Adipose tissue (tissue), 3 donors: ENCODE data around the gene KRT80. TPM values are rescaled to one million over a fixed set of nuclear protein-coding genes. Genes with fewer than 3 reads are reported as not detected.

ENCODE experiments used
- H3K27ac ChIP-seq: one replicate; pipeline ENCODE4 v1.5.1; 2013; ENCODE audit warnings: low read depth, low read length
- WGBS, 3 donors: extraction: QIAGEN DNeasy Blood & Tissue Kit; methylation state at CpG; one replicate each; pipeline ENCODE4 v1.1.7; 2013; 5-methylcytosine and 5-hydroxymethylcytosine counted together
- polyA plus RNA-seq, 3 donors: library from polyadenylated mRNA; stranded (reverse); fragments of 200-250 nt; gene quantifications; one replicate each; pipeline ENCODE4 v1.2.3, GENCODE V29; 2013
- donor health status: healthy with polysubstance abuse.
- donor health status: Bipolar disorder and iron deficiency.
- donor health status: healthy.

The KRT80 gene
- polyA plus RNA-seq, 3 donors = 0.19 to 5.4 (median 0.22) TPM

DNA sequence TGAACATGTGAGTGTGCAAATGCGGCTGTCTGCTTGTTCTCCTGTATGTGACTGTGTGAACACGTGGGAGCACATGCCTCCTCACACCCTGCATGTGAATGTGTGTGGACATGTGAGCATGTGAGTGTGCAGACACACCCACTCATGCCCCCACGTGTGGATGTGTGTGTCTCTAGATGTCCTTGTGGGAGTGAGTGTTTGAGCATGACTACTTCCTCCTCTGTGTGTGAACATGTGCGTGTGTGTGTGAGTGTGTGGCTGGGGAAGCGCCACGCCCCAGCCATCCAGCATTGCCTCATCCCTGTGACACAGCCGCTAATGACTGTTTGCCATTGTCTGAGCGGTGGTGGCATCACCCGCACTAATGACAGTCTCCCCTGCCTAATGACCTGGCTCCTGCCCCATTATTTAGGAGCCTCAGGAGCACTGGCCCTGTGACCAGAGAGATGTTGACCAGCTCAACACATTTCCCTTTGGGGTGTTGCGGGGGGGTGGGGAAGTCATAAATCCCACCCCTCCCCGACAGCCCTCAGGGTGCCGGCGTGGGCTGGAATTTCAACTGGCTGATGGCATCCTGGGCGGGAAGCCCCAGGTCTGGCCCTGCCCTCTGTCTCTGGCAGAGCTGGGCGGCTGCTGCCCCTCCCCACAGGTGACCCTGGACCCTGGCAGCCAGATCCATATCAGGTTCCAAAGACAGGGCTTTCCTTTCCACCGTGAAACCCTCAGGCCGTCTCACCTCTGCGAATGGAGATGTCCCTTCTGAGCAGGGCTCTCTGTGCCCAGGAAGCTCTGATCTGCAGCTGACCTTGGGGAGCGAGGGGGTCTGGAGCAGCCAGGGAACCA is 11.5 kb upstream of the KRT80 start:
- 25 to 45% (median 32%) methylated on average over 18 to 19 of the region's 19 CpGs for WGBS, 3 donors
- H3K27ac ChIP-seq = no peak overlapping the region

- no peak overlapping the region for H3K27ac ChIP-seq
- 20 to 63% (median 28%) methylated on average over 18 of the region's 18 CpGs for WGBS, 3 donors
Measured at GRCh38 chr12:52202361-52203078, 10.7 kb upstream of the KRT80 start.

- H3K27ac ChIP-seq = no peak overlapping the region
- WGBS, 3 donors = 59 to 63% (median 60%) methylated on average over 3 of the region's 3 CpGs
Measured at GRCh38 chr12:52201451-52201839, 9.6 kb upstream of the KRT80 start.

- no peak overlapping the region for H3K27ac ChIP-seq
- 87 to 88% (median 88%) methylated on average over 14 to 15 of the region's 15 CpGs for WGBS, 3 donors
Measured at GRCh38 chr12:52200781-52201450, 9.1 kb upstream of the KRT80 start.

GRCh38 chr12:52200086-52200780 is 8.4 kb upstream of the KRT80 start:
- no peak overlapping the region for H3K27ac ChIP-seq
- WGBS, 3 donors = 92 to 97% (median 93%) methylated on average over 13 of the region's 13 CpGs

DNA sequence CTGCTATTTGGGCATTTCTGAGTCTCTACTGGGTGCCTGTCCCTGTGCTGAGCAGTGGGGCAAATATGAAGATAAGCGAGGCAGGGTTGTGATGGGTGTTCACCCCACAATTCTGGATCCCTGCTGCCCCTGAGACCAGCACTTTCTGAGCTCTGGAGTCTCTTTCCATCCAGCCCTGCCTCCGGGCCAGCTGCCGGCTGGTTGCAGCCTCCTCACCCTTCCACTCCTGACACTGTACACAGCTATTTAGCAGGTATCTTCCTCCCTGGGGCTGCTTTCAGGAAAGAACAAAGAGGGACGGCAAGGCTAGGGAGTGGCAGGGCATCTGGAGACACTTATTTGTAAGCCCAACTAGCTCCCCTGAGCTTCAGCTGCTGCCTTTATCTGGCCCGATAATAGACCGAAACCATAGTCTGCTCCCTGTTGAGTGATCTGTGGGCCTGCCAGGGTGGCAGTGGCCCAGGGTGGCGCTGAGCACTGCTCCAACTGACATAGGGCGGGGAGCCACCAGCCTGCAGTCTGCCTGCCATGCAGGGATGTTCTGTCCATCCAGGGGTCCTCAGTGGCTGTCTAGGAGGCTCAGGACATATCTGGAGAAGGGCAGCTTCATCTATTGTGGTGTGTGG is 7.6 kb upstream of the KRT80 start:
- WGBS, 3 donors = 80 to 93% (median 84%) methylated on average over 8 of the region's 8 CpGs
- no peak overlapping the region for H3K27ac ChIP-seq

- 49 to 88% (median 49%) methylated on average over 4 to 5 of the region's 5 CpGs for WGBS, 3 donors
- no peak overlapping the region for H3K27ac ChIP-seq
Measured at GRCh38 chr12:52198454-52199215, 6.8 kb upstream of the KRT80 start.

- no peak overlapping the region for H3K27ac ChIP-seq
Measured at GRCh38 chr12:52197371-52198231, 5.8 kb upstream of the KRT80 start.

GRCh38 chr12:52195065-52195730 is 3.4 kb upstream of the KRT80 start:
- WGBS, 3 donors = 53 to 91% (median 58%) methylated on average over 8 of the region's 8 CpGs
- H3K27ac ChIP-seq = no peak overlapping the region

More at GRCh38 chr12:52197371-52198231, 5.8 kb upstream of the KRT80 start:
- 33 to 59% (median 57%) methylated on average over 11 of the region's 11 CpGs for WGBS, 3 donors

- no peak overlapping the region for H3K27ac ChIP-seq
Measured at GRCh38 chr12:52193991-52194390, 2.2 kb upstream of the KRT80 start.

DNA sequence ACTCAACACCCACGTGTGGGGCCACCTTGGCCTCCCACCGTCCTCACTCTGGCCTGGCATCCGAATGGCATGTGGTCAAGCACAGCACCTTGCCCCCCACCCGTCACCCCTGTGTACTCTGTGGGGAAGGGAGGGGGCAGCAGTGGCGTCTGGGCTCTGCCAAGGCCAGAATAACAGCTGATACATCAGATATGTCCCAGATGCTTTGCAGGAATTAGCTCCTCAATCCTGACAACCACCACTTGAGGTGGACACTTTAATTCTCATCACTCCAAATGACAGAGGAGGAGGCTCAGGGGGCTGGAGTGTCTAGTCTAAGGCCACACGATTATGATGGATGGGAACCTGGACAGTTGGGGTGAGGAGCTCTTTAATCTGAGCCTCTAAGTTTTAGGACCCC is 1.7 kb upstream of the KRT80 start:
- 68 to 70% (median 68%) methylated on average over 6 of the region's 6 CpGs for WGBS, 3 donors
- H3K27ac ChIP-seq = no peak overlapping the region

More at GRCh38 chr12:52193991-52194390, 2.2 kb upstream of the KRT80 start:
- 17 to 54% (median 35%) methylated on average over 6 of the region's 6 CpGs for WGBS, 3 donors

DNA sequence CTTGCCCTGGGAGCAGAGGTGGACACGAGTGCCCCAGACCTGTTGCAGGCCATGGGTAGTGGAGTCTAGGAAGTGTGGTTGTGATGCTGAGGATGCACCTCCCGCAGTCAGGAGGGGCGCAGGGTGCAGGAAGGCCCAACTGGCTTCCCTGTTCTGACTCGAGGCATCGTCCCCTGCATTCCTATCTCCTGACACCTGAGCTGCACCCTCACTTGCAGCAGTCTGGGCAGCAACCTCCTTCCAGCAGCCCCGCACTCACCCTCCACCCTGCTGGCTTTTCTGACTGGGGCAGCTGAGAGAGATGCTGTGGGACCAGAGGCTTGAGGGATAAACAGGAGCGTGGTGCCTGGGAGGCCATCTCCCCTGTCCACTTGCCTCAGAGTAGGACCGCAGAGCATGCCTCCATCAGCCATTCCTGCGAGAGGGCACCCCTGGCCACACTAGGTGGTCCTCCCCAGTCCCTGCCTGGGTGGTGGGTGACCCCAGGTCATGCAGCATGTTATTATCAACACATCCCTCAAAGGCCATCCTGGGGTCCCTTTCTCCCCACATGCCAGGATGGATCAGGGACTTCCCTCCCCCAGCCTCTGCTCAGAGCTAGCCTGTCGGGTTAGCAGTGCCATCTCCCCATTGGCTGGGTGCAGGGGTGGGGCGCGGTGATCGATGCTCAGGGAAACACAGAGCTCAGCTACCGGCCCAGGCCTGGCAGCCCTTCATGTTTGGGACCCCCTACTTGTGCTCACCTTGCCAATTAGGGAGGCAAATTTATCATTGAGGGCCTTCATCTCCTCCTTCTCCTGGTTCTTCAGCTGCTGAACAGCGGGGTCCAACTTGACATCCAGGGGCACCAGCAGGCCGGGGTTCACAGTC is 719 bp downstream of the KRT80 start:
- 84 to 93% (median 89%) methylated on average over 16 of the region's 16 CpGs for WGBS, 3 donors
- H3K27ac ChIP-seq = no peak overlapping the region

GRCh38 chr12:52189376-52190174 is 2.2 kb downstream of the KRT80 start:
- H3K27ac ChIP-seq = no peak overlapping the region
- 51 to 57% (median 55%) methylated on average over 3 of the region's 3 CpGs for WGBS, 3 donors

- no peak overlapping the region for H3K27ac ChIP-seq
- WGBS, 3 donors = 85 to 97% (median 94%) methylated on average over 7 of the region's 7 CpGs
Measured at GRCh38 chr12:52188658-52189057, 3.2 kb downstream of the KRT80 start.
